HCT116 (cell line): Measurements from ENCODE around the gene CADPS. TPM values are rescaled to one million over a fixed set of nuclear protein-coding genes. Genes with fewer than 3 reads are reported as not detected.
A peak's percentile ranks its signal among the peaks of the same experiment; 100 is the strongest.

Experiments
- ATAC-seq: fragments of 200-7000 bp; cut with Tn5 transposase; 2 replicates; pipeline ENCODE4 v1.9.1; 2020; ENCODE audit warnings: mild to moderate bottlenecking, moderate library complexity
- BruUV-seq: library from RNA; stranded (reverse); fragments of 400-500 nt; replicated peaks from 2 replicates; lab custom pipeline; 2021; lab: Mats Ljungman, UMichigan
- CTCF ChIA-PET: fragments of 300-600 bp; sonication (Branson Sonifier 250); formaldehyde crosslinking; loops from one replicate; lab custom pipeline; 2021; ENCODE audit warnings: antibody characterized with exemption; lab: Charles Lee
- POLR2A ChIA-PET: fragments of 300-600, 350-600 bp; sonication (Branson Sonifier 250); formaldehyde crosslinking; loops from one replicate; lab custom pipeline; 2021; ENCODE audit warnings: antibody characterized with exemption; lab: Charles Lee
- RAD21 ChIA-PET, 2 experiments: fragments of 300-600 bp; sonication (Branson Sonifier 250); formaldehyde crosslinking; loops; one replicate each; lab custom pipeline; 2023; ENCODE audit warnings: low total read pairs in 2 of 2; ENCODE audit not compliant: uncharacterized antibody in 2 of 2, unreplicated experiment in 2 of 2, low non-redundant PET in 1 of 2; lab: Charles Lee
- DNase-seq: peaks from one replicate; pipeline ENCODE4 v3.0.0-alpha.2; 2010; ENCODE audit warnings: low read depth, low spot score
- H2AFZ ChIP-seq: fragments of 200-600 bp; shearing (Covaris generic), sonication (generic); 2 replicates; pipeline ENCODE4 v1.6.1; 2017; ENCODE audit warnings: low read depth, mixed run types, mixed read lengths, antibody characterized with exemption, low read length; ENCODE audit not compliant: poor library complexity, severe bottlenecking
- H3K27ac ChIP-seq: 2 replicates; pipeline ENCODE4 v1.5.1; 2012; ENCODE audit warnings: low read depth, low read length
- H3K27me3 ChIP-seq: fragments of 200-600 bp; sonication (generic); 2 replicates; pipeline ENCODE4 v1.6.1; 2016; ENCODE audit warnings: mixed run types, low read length, mixed read lengths; ENCODE audit not compliant: insufficient read depth
- H3K36me3 ChIP-seq, 2 experiments: fragments of 200-500 bp in 1 of 2; fragments of 200-600 bp in 1 of 2; sonication (Bioruptor generic) in 1 of 2; sonication (generic) in 1 of 2; 2 replicates each; pipeline versions ENCODE4 v1.5.1 to v1.6.1; 2014 to 2016; ENCODE audit warnings: low read length in 2 of 2, inconsistent platforms in 1 of 2, mixed read lengths in 1 of 2, mixed run types in 1 of 2; ENCODE audit not compliant: insufficient read depth in 2 of 2, control insufficient read depth in 1 of 2
- H3K4me1 ChIP-seq, 2 experiments: fragments of 200-600 bp in 1 of 2; sonication (generic) in 1 of 2; 2 replicates each; pipeline versions ENCODE4 v1.5.1 to v1.6.1; 2012 to 2017; ENCODE audit warnings: low read length in 2 of 2, inconsistent platforms in 1 of 2, mild to moderate bottlenecking in 1 of 2, mixed read lengths in 1 of 2, mixed run types in 1 of 2, moderate library complexity in 1 of 2; ENCODE audit not compliant: insufficient read depth in 2 of 2, control insufficient read depth in 1 of 2
- H3K4me2 ChIP-seq: fragments of 200-600 bp; sonication (generic); 2 replicates; pipeline ENCODE4 v1.6.1; 2017; ENCODE audit warnings: mixed run types, low read length, mixed read lengths
- H3K4me3 ChIP-seq, 2 experiments: fragments of 200-600 bp in 1 of 2; sonication (generic) in 1 of 2; replicated peaks in 1 of 2; 2 replicates each; pipeline ENCODE4 v1.5.1; 2011 to 2016; ENCODE audit warnings: low read length in 2 of 2, control low read depth in 1 of 2, low read depth in 1 of 2, mild to moderate bottlenecking in 1 of 2, mixed read lengths in 1 of 2, mixed run types in 1 of 2
- H3K79me2 ChIP-seq: fragments of 200-600 bp; sonication (generic); 2 replicates; pipeline ENCODE4 v1.6.1; 2017; ENCODE audit warnings: mild to moderate bottlenecking, mixed run types, low read length, moderate library complexity, mixed read lengths; ENCODE audit not compliant: insufficient read depth
- H3K9ac ChIP-seq: fragments of 200-600 bp; sonication (generic); 2 replicates; pipeline ENCODE4 v1.6.1; 2016; ENCODE audit warnings: low read length, mixed read lengths
- H3K9me2 ChIP-seq: fragments of 200-600 bp; sonication (generic), shearing (Covaris generic); 2 replicates; pipeline ENCODE4 v1.6.1; 2017; ENCODE audit warnings: mixed run types, mild to moderate bottlenecking, moderate library complexity; ENCODE audit not compliant: insufficient read depth
- H3K9me3 ChIP-seq, 2 experiments: fragments of 200-500 bp in 1 of 2; fragments of 200-600 bp in 1 of 2; sonication (Bioruptor generic) in 1 of 2; sonication (generic) in 1 of 2; 2 replicates each; pipeline ENCODE4 v1.6.1; 2014 to 2017; ENCODE audit warnings: low read length in 2 of 2, mixed read lengths in 2 of 2, inconsistent platforms in 1 of 2, low read depth in 1 of 2, mild to moderate bottlenecking in 1 of 2, mixed run types in 1 of 2, moderate library complexity in 1 of 2; ENCODE audit not compliant: control insufficient read depth in 1 of 2, insufficient read depth in 1 of 2
- H4K20me1 ChIP-seq: fragments of 200-600 bp; sonication (generic), shearing (Covaris generic); 2 replicates; pipeline ENCODE4 v1.6.1; 2017; ENCODE audit warnings: mixed run types, mild to moderate bottlenecking, moderate library complexity; ENCODE audit not compliant: insufficient read depth
- CEBPB ChIP-seq: IDR thresholded peaks from 2 replicates; pipeline ENCODE4 v1.6.1; 2012; ENCODE audit warnings: low read depth
- ELF1 ChIP-seq: IDR thresholded peaks from 2 replicates; pipeline ENCODE4 v1.6.1; 2012; ENCODE audit warnings: low read depth, borderline replicate concordance
- EZH2phosphoT487 ChIP-seq: fragments of 200-600 bp; IDR thresholded peaks from 2 replicates; pipeline ENCODE4 v1.6.1; 2018; ENCODE audit warnings: antibody characterized with exemption, borderline replicate concordance
- FOSL1 ChIP-seq: IDR thresholded peaks from 2 replicates; pipeline ENCODE4 v1.6.1; 2012; ENCODE audit warnings: low read depth
- MAX ChIP-seq: IDR thresholded peaks from 2 replicates; pipeline ENCODE4 v1.6.1; 2012
- POLR2A ChIP-seq: IDR thresholded peaks from 2 replicates; pipeline ENCODE4 v1.7.0; 2011; ENCODE audit warnings: borderline replicate concordance; ENCODE audit not compliant: insufficient read depth, insufficient read length; ENCODE audit errors: extremely low read depth
- RAD21 ChIP-seq: IDR thresholded peaks from 2 replicates; pipeline ENCODE4 v1.6.1; 2012; ENCODE audit warnings: low read depth, mild to moderate bottlenecking
- REST ChIP-seq: IDR thresholded peaks from 2 replicates; pipeline ENCODE4 v1.6.1; 2012; ENCODE audit warnings: low read depth
- SIN3A ChIP-seq: IDR thresholded peaks from 2 replicates; pipeline ENCODE4 v1.6.1; 2012; ENCODE audit warnings: low read depth
- SP1 ChIP-seq: IDR thresholded peaks from 2 replicates; pipeline ENCODE4 v1.6.1; 2012; ENCODE audit warnings: low read depth
- SRF ChIP-seq: IDR thresholded peaks from 2 replicates; pipeline ENCODE4 v1.6.1; 2012; ENCODE audit warnings: low read depth
- TCF7L2 ChIP-seq: IDR thresholded peaks from 2 replicates; pipeline ENCODE4 v1.7.0; 2011; ENCODE audit warnings: borderline replicate concordance, inconsistent platforms; ENCODE audit not compliant: insufficient read depth, insufficient read length; ENCODE audit errors: extremely low read depth
- ZBTB33 ChIP-seq: IDR thresholded peaks from 2 replicates; pipeline ENCODE4 v1.6.1; 2011; ENCODE audit warnings: mild to moderate bottlenecking, low read length, moderate library complexity; ENCODE audit not compliant: insufficient replicate concordance; ENCODE audit errors: extremely low read depth
- ZFX ChIP-seq: fragments of 450-650 bp; IDR thresholded peaks from 2 replicates; pipeline ENCODE4 v1.6.1; 2017
- ZNF274 ChIP-seq: fragments of 200-500 bp; sonication (Bioruptor generic); IDR thresholded peaks from 2 replicates; pipeline ENCODE4 v1.6.1; 2014; ENCODE audit warnings: mild to moderate bottlenecking, low read depth, low read length, inconsistent platforms
- intact Hi-C: fragments of 100-400 bp; cut with micrococcal nuclease; formaldehyde crosslinking; loops from 2 replicates; pipeline ENCODE4 v1.10.0; 2022
- total RNA-seq: library from RNA; stranded (reverse); gene quantifications from one replicate; pipeline ENCODE4 v1.2.1, GENCODE V29; 2021; ENCODE audit not compliant: unreplicated experiment
- TF ChIP-seq, protein P1 (sequence below), 3 experiments: fragments of 200-600 bp in 1 of 3; sonication (generic) in 1 of 3; IDR thresholded peaks in 2 of 3; conservative IDR thresholded peaks in 1 of 3; 2 replicates each; pipeline ENCODE4 v1.5.1; 2012 to 2017; ENCODE audit warnings: low read depth in 2 of 3, low read length in 2 of 3, antibody characterized with exemption in 1 of 3, borderline replicate concordance in 1 of 3, control low read depth in 1 of 3, mild to moderate bottlenecking in 1 of 3, mixed read lengths in 1 of 3, mixed run types in 1 of 3, moderate library complexity in 1 of 3; ENCODE audit not compliant: insufficient read depth in 1 of 3
- TF ChIP-seq, protein P2 (sequence below): IDR thresholded peaks from 2 replicates; pipeline ENCODE4 v1.6.1; 2012

CADPS gene
- total RNA-seq, 1 experiment from 2014 or later = not detected

- RAD21 ChIA-PET = no interaction called here
- Histone ChIP-seq H3K4me1 (no peaks in the 10 kb centered on the region), H2AFZ (no peak overlapping the region), H3K9me3 (no peaks in the 10 kb centered on the region), H3K9me2 (no peaks in the 10 kb centered on the region), H3K27me3 (peaks cover 26% of the 10 kb centered on the region), H3K9ac (no peak overlapping the region), H4K20me1 (no peaks in the 10 kb centered on the region), H3K79me2 (no peaks in the 10 kb centered on the region), H3K4me2 (no peak overlapping the region), H3K4me3 (no peak overlapping the region), H3K27ac (no peak overlapping the region), H3K36me3 (no peaks in the 10 kb centered on the region)
- POLR2A ChIA-PET = no interaction called here
- intact Hi-C loops = no loop called here
- BruUV-seq = no TSS peak
- TF ChIP-seq MAX (no peak), SIN3A (no peak), POLR2A (no peak), EZH2phosphoT487 (no peak), FOSL1 (no peak), CEBPB (no peak), SRF (no peak), ZFX (no peak), REST (no peak), TCF7L2 (no peak), ZNF274 (no peak), RAD21 (no peak), ELF1 (no peak), SP1 (no peak), ZBTB33 (no peak)
- TF ChIP-seq, protein P1, sequence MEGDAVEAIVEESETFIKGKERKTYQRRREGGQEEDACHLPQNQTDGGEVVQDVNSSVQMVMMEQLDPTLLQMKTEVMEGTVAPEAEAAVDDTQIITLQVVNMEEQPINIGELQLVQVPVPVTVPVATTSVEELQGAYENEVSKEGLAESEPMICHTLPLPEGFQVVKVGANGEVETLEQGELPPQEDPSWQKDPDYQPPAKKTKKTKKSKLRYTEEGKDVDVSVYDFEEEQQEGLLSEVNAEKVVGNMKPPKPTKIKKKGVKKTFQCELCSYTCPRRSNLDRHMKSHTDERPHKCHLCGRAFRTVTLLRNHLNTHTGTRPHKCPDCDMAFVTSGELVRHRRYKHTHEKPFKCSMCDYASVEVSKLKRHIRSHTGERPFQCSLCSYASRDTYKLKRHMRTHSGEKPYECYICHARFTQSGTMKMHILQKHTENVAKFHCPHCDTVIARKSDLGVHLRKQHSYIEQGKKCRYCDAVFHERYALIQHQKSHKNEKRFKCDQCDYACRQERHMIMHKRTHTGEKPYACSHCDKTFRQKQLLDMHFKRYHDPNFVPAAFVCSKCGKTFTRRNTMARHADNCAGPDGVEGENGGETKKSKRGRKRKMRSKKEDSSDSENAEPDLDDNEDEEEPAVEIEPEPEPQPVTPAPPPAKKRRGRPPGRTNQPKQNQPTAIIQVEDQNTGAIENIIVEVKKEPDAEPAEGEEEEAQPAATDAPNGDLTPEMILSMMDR (IDR thresholded peaks at IDR 0.05 in 2 of 3, conservative IDR thresholded peaks at IDR 0.05 in 1 of 3; ENCODE audit: borderline replicate concordance in 1 of 3, insufficient read depth in 1 of 3, low read depth in 2 of 3, low read length in 2 of 3) = no peak
- TF ChIP-seq, protein P2, sequence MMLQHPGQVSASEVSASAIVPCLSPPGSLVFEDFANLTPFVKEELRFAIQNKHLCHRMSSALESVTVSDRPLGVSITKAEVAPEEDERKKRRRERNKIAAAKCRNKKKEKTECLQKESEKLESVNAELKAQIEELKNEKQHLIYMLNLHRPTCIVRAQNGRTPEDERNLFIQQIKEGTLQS = no peak
- no peak for DNase-seq
- CTCF ChIA-PET = no interaction called here
- 0 out of 2 replicates have a peak, but pooled peaks have one; percentile 42 for ATAC-seq
Observed at GRCh38 chr3:62589078-62589477, 286.1 kb downstream of the CADPS start.
